Measurements from ENCODE around the gene DUSP7. TPM values are rescaled to one million over a fixed set of nuclear protein-coding genes. Genes with fewer than 3 reads are reported as not detected.

The DUSP7 gene
- total RNA-seq, 1 experiment from 2014 or later = 18.8 TPM

DNA sequence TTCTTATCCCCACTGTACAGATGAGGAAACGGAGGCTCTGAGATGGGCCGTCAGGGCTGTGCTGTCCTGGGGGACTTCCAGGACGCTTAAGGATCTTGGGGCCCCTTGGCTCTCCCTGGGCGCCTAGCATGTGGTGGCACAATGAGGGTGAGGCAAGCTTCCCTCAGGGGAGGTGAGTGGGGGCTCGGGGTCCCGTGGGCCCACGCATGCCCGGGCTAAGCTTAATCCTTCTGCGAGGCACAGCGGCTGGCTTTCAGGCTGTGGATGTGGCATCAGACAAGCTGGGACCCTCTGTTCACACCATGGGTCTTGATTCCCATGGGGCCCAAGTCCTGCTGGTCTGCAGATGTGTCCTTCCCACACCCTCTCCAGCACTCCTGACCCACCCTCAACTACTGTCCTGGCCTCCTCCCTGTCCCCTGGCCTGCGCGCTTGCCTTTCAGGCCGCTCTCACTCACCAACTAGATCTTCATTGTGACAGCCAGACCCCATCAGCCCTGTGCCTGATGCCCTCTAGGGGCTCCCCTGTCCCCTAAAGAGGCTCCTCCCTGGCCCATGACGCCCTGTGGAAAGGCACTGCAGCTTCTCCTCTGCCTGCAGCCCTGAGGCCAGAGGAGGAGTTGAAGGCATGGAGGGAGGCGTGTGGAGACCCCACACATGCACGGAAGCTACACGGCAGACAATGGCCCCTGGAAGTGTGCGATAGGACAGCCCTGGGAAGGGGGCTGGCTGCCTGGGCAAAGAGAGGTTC, 11.3 kb downstream of the DUSP7 start:
- TF ChIP-seq, protein P1, sequence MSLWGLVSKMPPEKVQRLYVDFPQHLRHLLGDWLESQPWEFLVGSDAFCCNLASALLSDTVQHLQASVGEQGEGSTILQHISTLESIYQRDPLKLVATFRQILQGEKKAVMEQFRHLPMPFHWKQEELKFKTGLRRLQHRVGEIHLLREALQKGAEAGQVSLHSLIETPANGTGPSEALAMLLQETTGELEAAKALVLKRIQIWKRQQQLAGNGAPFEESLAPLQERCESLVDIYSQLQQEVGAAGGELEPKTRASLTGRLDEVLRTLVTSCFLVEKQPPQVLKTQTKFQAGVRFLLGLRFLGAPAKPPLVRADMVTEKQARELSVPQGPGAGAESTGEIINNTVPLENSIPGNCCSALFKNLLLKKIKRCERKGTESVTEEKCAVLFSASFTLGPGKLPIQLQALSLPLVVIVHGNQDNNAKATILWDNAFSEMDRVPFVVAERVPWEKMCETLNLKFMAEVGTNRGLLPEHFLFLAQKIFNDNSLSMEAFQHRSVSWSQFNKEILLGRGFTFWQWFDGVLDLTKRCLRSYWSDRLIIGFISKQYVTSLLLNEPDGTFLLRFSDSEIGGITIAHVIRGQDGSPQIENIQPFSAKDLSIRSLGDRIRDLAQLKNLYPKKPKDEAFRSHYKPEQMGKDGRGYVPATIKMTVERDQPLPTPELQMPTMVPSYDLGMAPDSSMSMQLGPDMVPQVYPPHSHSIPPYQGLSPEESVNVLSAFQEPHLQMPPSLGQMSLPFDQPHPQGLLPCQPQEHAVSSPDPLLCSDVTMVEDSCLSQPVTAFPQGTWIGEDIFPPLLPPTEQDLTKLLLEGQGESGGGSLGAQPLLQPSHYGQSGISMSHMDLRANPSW (CRISPR knock-in tag; conservative IDR thresholded peaks at IDR 0.05; ENCODE audit: low read depth) = no peak
- TF ChIP-seq GTF2I (CRISPR knock-in tag; conservative IDR thresholded peaks at IDR 0.05) (no peak), ELF4 (CRISPR knock-in tag; IDR thresholded peaks at IDR 0.05; ENCODE audit: low read depth) (no peak)
- TF ChIP-seq, protein P2, sequence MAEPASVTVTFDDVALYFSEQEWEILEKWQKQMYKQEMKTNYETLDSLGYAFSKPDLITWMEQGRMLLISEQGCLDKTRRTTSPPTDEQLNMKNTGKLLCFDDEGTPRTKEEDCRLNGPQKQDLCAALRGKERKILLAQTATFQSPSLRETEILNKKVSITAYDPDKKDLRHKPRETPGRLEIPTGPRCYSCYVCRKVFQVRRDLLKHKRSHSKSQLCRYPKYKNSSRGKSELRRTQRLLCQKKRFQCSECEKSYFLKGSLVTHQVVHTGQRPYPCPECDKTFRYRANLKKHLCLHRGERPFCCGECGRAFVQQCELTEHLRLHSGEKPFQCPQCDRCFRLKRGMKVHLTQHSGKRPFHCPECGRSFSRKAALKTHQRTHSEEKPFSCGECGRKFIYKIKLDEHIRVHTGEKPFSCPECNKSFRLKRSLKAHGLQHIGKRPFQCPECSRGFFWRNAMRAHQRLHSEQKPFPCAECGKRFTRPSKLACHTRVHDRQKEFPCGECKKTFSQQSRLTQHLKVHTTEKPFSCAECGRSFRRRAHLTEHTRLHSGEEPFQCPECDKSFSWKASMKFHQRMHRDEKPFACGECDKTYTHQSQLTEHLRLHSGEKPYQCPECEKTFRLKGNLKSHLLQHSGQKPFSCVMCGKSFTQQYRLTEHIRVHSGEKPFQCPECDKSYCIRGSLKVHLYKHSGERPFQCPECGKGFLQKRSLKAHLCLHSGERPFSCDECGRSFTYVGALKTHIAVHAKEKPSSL (CRISPR knock-in tag; conservative IDR thresholded peaks at IDR 0.05) = no peak
- H3K27ac Mint-ChIP-seq = peak overlapping the region; percentile 88
- no peaks in the 10 kb centered on the region for H3K27me3 Mint-ChIP-seq (ENCODE audit: low read depth)
- H3K4me3 Mint-ChIP-seq = no peak overlapping the region
- POLR2A ChIA-PET = interaction anchor here (1.4 kb wide), 1 partner anchor 14 kb away, joined by 4 read pairs; no protein-coding TSS in a partner anchor
- H3K9me3 Mint-ChIP-seq = no peaks in the 10 kb centered on the region
- ATAC-seq (peak; percentile 82), DNase-seq (ENCODE audit: low spot score) (peak; percentile 59)
- H3K36me3 Mint-ChIP-seq = peaks cover 4% of the 10 kb centered on the region
- CTCF ChIA-PET = interaction anchor here (0.6 to 7.0 kb wide), 14 partner anchors 9 to 175 kb away, joined by 3 to 58 read pairs (median 6); partner anchors contain the start of genes ABHD14B, ACY1, DUSP7 and POC1A
- H3K4me1 Mint-ChIP-seq = peaks cover 11% of the 10 kb centered on the region

DNA sequence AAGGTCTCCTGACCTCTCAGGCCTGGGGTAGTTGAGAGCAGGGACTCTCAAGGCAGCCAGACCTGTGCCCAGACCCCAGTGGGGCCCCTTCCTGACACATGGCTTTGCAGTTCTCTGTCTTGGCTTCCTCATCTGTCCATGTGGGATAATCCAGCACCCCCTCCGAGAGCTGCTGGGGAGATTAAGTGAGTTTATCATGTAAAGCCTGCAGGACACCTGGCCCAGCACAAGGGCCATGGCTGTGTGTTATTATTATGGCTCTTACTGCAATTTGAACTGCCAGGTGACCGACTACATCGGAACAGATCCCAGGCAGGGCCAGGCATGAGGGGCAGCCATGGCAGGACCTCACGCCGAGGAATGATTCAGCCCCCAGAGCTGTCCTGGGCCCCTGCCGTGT, 12.6 kb downstream of the DUSP7 start:
- H3K9me3 Mint-ChIP-seq = no peaks in the 10 kb centered on the region
- H3K4me3 Mint-ChIP-seq = no peak overlapping the region
- DNase-seq (ENCODE audit: low spot score) = no peak
- POLR2A ChIA-PET = no interaction called here
- no peak overlapping the region; the same call in 1 of the 2 replicates for H3K27ac Mint-ChIP-seq
- ATAC-seq = no peak
- CTCF ChIA-PET = interaction anchor here (0.7 to 7.0 kb wide), 4 partner anchors 11 to 40 kb away, joined by 3 to 58 read pairs (median 28); partner anchors contain the start of gene DUSP7
- H3K27me3 Mint-ChIP-seq (ENCODE audit: low read depth) = no peaks in the 10 kb centered on the region
- H3K4me1 Mint-ChIP-seq = peaks cover 11% of the 10 kb centered on the region
- no peaks in the 10 kb centered on the region for H3K36me3 Mint-ChIP-seq
- TF ChIP-seq, protein P3, sequence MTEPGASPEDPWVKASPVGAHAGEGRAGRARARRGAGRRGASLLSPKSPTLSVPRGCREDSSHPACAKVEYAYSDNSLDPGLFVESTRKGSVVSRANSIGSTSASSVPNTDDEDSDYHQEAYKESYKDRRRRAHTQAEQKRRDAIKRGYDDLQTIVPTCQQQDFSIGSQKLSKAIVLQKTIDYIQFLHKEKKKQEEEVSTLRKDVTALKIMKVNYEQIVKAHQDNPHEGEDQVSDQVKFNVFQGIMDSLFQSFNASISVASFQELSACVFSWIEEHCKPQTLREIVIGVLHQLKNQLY (CRISPR knock-in tag; IDR thresholded peaks at IDR 0.05) = no peak
- TF ChIP-seq ZNF263 (CRISPR knock-in tag; IDR thresholded peaks at IDR 0.05; ENCODE audit: low read depth) (no peak), ZNF416 (CRISPR knock-in tag; IDR thresholded peaks at IDR 0.05) (no peak), ELF4 (CRISPR knock-in tag; IDR thresholded peaks at IDR 0.05; ENCODE audit: low read depth) (no peak), ZNF232 (CRISPR knock-in tag; IDR thresholded peaks at IDR 0.05) (no peak), NR1H2 (CRISPR knock-in tag; IDR thresholded peaks at IDR 0.05) (no peak), KAT7 (CRISPR knock-in tag; IDR thresholded peaks at IDR 0.05; ENCODE audit: borderline replicate concordance) (no peak), TCF7 (CRISPR knock-in tag; IDR thresholded peaks at IDR 0.05; ENCODE audit: low read depth) (no peak), IRF2 (CRISPR knock-in tag; IDR thresholded peaks at IDR 0.05; ENCODE audit: borderline replicate concordance, low read depth) (no peak), RELA (CRISPR knock-in tag; IDR thresholded peaks at IDR 0.05; ENCODE audit: borderline replicate concordance) (no peak)
- TF ChIP-seq, protein P4, sequence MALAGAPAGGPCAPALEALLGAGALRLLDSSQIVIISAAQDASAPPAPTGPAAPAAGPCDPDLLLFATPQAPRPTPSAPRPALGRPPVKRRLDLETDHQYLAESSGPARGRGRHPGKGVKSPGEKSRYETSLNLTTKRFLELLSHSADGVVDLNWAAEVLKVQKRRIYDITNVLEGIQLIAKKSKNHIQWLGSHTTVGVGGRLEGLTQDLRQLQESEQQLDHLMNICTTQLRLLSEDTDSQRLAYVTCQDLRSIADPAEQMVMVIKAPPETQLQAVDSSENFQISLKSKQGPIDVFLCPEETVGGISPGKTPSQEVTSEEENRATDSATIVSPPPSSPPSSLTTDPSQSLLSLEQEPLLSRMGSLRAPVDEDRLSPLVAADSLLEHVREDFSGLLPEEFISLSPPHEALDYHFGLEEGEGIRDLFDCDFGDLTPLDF (CRISPR knock-in tag; IDR thresholded peaks at IDR 0.05) = no peak
- TF ChIP-seq, protein P5, sequence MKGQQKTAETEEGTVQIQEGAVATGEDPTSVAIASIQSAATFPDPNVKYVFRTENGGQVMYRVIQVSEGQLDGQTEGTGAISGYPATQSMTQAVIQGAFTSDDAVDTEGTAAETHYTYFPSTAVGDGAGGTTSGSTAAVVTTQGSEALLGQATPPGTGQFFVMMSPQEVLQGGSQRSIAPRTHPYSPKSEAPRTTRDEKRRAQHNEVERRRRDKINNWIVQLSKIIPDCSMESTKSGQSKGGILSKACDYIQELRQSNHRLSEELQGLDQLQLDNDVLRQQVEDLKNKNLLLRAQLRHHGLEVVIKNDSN (CRISPR knock-in tag; IDR thresholded peaks at IDR 0.05) = no peak
- TF ChIP-seq, protein P6, sequence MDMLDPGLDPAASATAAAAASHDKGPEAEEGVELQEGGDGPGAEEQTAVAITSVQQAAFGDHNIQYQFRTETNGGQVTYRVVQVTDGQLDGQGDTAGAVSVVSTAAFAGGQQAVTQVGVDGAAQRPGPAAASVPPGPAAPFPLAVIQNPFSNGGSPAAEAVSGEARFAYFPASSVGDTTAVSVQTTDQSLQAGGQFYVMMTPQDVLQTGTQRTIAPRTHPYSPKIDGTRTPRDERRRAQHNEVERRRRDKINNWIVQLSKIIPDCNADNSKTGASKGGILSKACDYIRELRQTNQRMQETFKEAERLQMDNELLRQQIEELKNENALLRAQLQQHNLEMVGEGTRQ (CRISPR knock-in tag; IDR thresholded peaks at IDR 0.05) = no peak
- TF ChIP-seq, protein P7, sequence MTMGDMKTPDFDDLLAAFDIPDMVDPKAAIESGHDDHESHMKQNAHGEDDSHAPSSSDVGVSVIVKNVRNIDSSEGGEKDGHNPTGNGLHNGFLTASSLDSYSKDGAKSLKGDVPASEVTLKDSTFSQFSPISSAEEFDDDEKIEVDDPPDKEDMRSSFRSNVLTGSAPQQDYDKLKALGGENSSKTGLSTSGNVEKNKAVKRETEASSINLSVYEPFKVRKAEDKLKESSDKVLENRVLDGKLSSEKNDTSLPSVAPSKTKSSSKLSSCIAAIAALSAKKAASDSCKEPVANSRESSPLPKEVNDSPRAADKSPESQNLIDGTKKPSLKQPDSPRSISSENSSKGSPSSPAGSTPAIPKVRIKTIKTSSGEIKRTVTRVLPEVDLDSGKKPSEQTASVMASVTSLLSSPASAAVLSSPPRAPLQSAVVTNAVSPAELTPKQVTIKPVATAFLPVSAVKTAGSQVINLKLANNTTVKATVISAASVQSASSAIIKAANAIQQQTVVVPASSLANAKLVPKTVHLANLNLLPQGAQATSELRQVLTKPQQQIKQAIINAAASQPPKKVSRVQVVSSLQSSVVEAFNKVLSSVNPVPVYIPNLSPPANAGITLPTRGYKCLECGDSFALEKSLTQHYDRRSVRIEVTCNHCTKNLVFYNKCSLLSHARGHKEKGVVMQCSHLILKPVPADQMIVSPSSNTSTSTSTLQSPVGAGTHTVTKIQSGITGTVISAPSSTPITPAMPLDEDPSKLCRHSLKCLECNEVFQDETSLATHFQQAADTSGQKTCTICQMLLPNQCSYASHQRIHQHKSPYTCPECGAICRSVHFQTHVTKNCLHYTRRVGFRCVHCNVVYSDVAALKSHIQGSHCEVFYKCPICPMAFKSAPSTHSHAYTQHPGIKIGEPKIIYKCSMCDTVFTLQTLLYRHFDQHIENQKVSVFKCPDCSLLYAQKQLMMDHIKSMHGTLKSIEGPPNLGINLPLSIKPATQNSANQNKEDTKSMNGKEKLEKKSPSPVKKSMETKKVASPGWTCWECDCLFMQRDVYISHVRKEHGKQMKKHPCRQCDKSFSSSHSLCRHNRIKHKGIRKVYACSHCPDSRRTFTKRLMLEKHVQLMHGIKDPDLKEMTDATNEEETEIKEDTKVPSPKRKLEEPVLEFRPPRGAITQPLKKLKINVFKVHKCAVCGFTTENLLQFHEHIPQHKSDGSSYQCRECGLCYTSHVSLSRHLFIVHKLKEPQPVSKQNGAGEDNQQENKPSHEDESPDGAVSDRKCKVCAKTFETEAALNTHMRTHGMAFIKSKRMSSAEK (CRISPR knock-in tag; IDR thresholded peaks at IDR 0.05; ENCODE audit: borderline replicate concordance) = no peak
- TF ChIP-seq, protein P8, sequence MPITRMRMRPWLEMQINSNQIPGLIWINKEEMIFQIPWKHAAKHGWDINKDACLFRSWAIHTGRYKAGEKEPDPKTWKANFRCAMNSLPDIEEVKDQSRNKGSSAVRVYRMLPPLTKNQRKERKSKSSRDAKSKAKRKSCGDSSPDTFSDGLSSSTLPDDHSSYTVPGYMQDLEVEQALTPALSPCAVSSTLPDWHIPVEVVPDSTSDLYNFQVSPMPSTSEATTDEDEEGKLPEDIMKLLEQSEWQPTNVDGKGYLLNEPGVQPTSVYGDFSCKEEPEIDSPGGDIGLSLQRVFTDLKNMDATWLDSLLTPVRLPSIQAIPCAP (CRISPR knock-in tag; IDR thresholded peaks at IDR 0.05) = no peak

Measured in WTC11 (cell line).